ENCODE data around the gene TTLL4. TPM values are rescaled to one million over a fixed set of nuclear protein-coding genes. Genes with fewer than 3 reads are reported as not detected.

The TTLL4 gene
- total RNA-seq, 1 donor from 2014 or later, result 116 TPM

DNA sequence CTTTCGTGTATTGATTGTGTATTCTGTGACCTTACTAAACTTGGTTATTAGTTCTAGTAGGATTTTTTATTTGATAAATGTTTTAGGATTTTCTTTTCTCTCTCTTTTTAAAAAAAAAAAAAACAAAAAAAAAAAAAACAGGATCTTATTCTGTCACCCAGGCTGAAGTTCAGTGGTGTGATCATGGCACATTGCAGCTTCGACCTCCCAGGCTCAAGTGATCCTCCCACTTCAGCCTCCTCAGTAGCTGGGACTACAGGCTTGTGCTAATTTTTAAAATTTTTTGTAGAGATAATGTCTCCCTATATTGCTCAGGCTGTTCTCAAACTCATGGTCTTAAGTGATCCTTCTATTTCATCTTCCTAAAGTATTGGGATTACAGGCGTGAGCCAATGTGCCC is 19.0 kb downstream of the TTLL4 start:
- no peak overlapping the region for H3K4me3 Mint-ChIP-seq
- TF ChIP-seq, protein P1, sequence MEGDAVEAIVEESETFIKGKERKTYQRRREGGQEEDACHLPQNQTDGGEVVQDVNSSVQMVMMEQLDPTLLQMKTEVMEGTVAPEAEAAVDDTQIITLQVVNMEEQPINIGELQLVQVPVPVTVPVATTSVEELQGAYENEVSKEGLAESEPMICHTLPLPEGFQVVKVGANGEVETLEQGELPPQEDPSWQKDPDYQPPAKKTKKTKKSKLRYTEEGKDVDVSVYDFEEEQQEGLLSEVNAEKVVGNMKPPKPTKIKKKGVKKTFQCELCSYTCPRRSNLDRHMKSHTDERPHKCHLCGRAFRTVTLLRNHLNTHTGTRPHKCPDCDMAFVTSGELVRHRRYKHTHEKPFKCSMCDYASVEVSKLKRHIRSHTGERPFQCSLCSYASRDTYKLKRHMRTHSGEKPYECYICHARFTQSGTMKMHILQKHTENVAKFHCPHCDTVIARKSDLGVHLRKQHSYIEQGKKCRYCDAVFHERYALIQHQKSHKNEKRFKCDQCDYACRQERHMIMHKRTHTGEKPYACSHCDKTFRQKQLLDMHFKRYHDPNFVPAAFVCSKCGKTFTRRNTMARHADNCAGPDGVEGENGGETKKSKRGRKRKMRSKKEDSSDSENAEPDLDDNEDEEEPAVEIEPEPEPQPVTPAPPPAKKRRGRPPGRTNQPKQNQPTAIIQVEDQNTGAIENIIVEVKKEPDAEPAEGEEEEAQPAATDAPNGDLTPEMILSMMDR (conservative IDR thresholded peaks at IDR 0.05), result no peak
- no peak overlapping the region for H3K27ac Mint-ChIP-seq (ENCODE audit: unreplicated experiment)
- H3K27me3 Mint-ChIP-seq (ENCODE audit: low read depth), result no peaks in the 10 kb centered on the region
- no peak for DNase-seq (ENCODE audit: low read depth, low spot score)
- peaks cover 8% of the 10 kb centered on the region for H3K9me3 Mint-ChIP-seq
- peaks cover 18% of the 10 kb centered on the region for H3K4me1 Mint-ChIP-seq
- H3K36me3 Mint-ChIP-seq (ENCODE audit: low read depth), result peaks cover 32% of the 10 kb centered on the region

DNA sequence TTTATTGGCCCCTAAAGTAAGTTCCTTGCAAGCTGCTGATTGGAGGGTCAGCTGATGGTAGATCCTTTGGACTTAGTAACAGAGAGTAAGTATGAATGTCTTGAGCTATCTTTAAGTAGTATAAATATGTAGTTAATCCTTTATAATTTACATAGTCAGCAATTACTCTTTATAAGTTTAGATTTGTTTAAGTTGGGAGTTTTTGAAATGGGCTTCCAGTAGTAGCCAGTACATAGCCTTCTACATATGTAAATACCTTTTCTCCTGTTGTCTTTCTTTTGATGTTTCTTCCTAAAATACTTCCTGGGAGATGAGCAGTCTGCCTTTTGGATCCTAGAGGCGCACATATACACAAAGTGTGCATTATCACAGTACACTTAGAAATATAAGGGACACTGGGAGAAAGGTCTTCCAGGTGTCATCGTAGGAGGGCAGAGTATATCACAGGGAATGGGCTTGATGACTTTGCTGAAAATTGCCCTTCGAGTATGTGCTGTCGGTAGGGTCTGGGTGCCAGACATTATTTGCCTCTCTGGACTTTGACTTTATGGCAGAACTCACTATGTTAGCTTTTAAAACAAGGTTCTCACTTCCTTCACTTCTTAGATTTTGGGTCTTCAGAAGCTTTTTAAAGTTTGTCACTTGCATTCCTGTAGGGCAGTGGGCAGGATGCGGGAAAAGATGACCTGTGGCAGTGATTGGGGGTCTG is 21.6 kb downstream of the TTLL4 start:
- H3K36me3 Mint-ChIP-seq (ENCODE audit: low read depth), result peaks cover 18% of the 10 kb centered on the region

DNA sequence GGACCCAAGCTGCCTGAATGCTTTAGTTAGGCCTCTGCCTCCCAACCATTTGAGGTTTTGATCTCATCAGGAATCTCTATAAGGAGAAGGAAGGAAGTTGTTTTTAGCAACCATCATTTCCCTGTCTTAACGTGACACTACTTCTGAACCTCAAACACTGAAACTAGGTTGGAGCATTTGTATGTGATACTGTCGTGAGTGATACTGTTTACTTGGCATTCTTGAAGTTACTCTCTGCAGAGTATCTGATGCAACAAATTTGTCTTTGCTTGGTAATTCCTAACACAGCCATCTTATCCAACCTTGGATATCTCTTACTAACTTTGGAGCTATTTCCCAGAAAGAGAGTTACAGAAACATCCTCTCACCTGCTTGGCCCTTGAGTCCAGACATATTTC is 22.1 kb downstream of the TTLL4 start:
- TF ChIP-seq, protein P1 (conservative IDR thresholded peaks at IDR 0.05), result no peak
- no peak overlapping the region for H3K4me3 Mint-ChIP-seq
- no peak overlapping the region for H3K27ac Mint-ChIP-seq (ENCODE audit: unreplicated experiment)
- H3K27me3 Mint-ChIP-seq (ENCODE audit: low read depth), result no peaks in the 10 kb centered on the region
- peaks cover 22% of the 10 kb centered on the region for H3K4me1 Mint-ChIP-seq
- peaks cover 2% of the 10 kb centered on the region for H3K9me3 Mint-ChIP-seq
- no peak for DNase-seq (ENCODE audit: low read depth, low spot score)
- H3K36me3 Mint-ChIP-seq (ENCODE audit: low read depth), result peaks cover 16% of the 10 kb centered on the region

More for the DNA sequence above, 21.6 kb downstream of the TTLL4 start:
- H3K27me3 Mint-ChIP-seq (ENCODE audit: low read depth), result no peaks in the 10 kb centered on the region
- no peak overlapping the region for H3K4me3 Mint-ChIP-seq
- TF ChIP-seq, protein P1 (conservative IDR thresholded peaks at IDR 0.05), result no peak
- H3K27ac Mint-ChIP-seq (ENCODE audit: unreplicated experiment), result no peak overlapping the region
- peaks cover 3% of the 10 kb centered on the region for H3K9me3 Mint-ChIP-seq
- peaks cover 24% of the 10 kb centered on the region for H3K4me1 Mint-ChIP-seq
- no peak for DNase-seq (ENCODE audit: low read depth, low spot score)

DNA sequence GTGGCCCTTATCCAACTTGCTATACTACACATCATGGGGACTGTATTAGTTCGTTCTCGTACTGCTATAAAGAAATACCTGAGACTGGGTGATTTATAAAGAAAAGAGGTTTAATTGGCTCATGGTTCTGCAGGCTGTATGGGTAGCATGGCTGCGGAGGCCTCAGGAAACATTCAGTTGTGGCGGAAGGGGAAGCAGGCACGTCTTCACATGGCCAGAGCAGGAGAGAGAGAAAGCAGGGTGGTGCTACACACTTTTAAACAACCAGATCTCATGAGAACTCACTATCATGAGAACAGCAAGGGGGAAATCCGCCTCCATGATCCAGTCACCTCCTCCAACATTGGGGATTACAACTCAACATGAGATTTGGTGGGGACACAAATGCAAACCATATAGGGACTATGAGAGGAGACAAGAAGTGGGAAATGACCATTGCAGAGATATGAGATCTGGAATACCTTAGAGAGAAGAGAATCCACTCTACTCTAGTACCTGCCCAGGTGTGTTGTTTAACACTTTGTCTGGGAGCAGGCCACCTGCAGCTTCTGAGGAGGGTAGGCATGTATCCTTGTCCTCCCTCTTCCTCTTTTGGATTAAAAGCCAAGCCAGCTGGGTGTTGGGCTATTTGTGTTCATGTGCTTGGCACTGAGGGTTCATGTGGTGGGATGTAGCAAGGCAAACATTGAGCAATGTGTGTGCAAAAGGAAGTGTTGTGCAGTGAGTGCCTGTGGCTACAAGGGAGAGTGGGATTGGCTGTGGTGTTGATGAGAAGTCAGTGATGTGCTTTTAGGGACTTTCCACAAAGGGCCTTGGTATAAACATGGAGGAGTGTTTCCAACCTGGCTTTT is 22.8 kb downstream of the TTLL4 start:
- Mint-ChIP-seq H3K9me3 (no peaks in the 10 kb centered on the region), H3K4me1 (peaks cover 20% of the 10 kb centered on the region), H3K4me3 (no peak overlapping the region), H3K36me3 (ENCODE audit: low read depth) (peaks cover 19% of the 10 kb centered on the region), H3K27ac (ENCODE audit: unreplicated experiment) (peak overlapping the region; percentile 22), H3K27me3 (ENCODE audit: low read depth) (no peaks in the 10 kb centered on the region)
- DNase-seq (ENCODE audit: low read depth, low spot score), result no peak
- TF ChIP-seq, protein P1 (conservative IDR thresholded peaks at IDR 0.05), result no peak

GRCh38 chr2:218734190-218734975 is 23.7 kb downstream of the TTLL4 start:
- Mint-ChIP-seq H3K27ac (ENCODE audit: unreplicated experiment) (peak overlapping the region; percentile 27), H3K9me3 (no peaks in the 10 kb centered on the region), H3K4me3 (no peak overlapping the region), H3K4me1 (peaks cover 20% of the 10 kb centered on the region), H3K36me3 (ENCODE audit: low read depth) (peaks cover 14% of the 10 kb centered on the region), H3K27me3 (ENCODE audit: low read depth) (no peaks in the 10 kb centered on the region)
- no peak for DNase-seq (ENCODE audit: low read depth, low spot score)
- TF ChIP-seq, protein P1 (conservative IDR thresholded peaks at IDR 0.05), result no peak
